ENCODE measurements around the gene KCNG2. TPM values are rescaled to one million over a fixed set of nuclear protein-coding genes. Genes with fewer than 3 reads are reported as not detected.

The KCNG2 gene
- total and polyA plus RNA-seq, 2 of the 13 experiments (the other 11 are each of a cell fraction or from before 2014, with no cell fraction given): not detected

GRCh38 chr18:79772865-79773696 lies 24.7 kb upstream of the KCNG2 start (continued):
- TF ChIP-seq THRA (CRISPR knock-in tag; IDR thresholded peaks at IDR 0.05; ENCODE audit: borderline replicate concordance) (no peak), ZNF251 (CRISPR knock-in tag; IDR thresholded peaks at IDR 0.05) (no peak), SOX13 (IDR thresholded peaks at IDR 0.05) (no peak), SOX13 (CRISPR knock-in tag; conservative IDR thresholded peaks at IDR 0.05 in 1 of 2, IDR thresholded peaks at IDR 0.05 in 1 of 2) (no peak), AKNA (CRISPR knock-in tag; IDR thresholded peaks at IDR 0.05; ENCODE audit: borderline replicate concordance) (no peak), ARNT (IDR thresholded peaks at IDR 0.05) (no peak)

Measured in HepG2 (cell line).